Fibroblast of the aortic adventitia (primary cell): ENCODE results near the gene HAAO. TPM values are rescaled to one million over a fixed set of nuclear protein-coding genes. Genes with fewer than 3 reads are reported as not detected.

Experiments used
- DNase-seq: peaks from one replicate; pipeline ENCODE4 v3.0.0-alpha.2; 2010; ENCODE audit warnings: low read depth
- H3K4me3 ChIP-seq: 2 replicates; pipeline ENCODE4 v1.5.1; 2011; ENCODE audit warnings: low read depth, mild to moderate bottlenecking, control low read depth, low read length, moderate library complexity
- CTCF ChIP-seq: IDR thresholded peaks from 2 replicates; pipeline ENCODE4 v1.5.1; 2011; ENCODE audit warnings: mild to moderate bottlenecking, low read length, control low read depth, inconsistent platforms; ENCODE audit not compliant: insufficient read depth
- total RNA-seq: library from RNA; depleted of rRNA; stranded (reverse); fragments of >200 nt; gene quantifications from 2 replicates; pipeline ENCODE4 v1.2.3, GENCODE V29; 2012; ENCODE audit warnings: low replicate concordance

HAAO gene
- total RNA-seq, result 0.90 and 5.4 TPM in 2 replicates

- H3K4me3 ChIP-seq, result peak within 1 kb of the TSS; percentile 28
- no peak for TF ChIP-seq CTCF
- no peak for DNase-seq
Observed at GRCh38 chr2:42792583-42793333, at the start of gene HAAO. Gene HAAO, minus strand, starts transcription at chr2:42792583. Its CDS starts 47 bp downstream, at chr2:42792536.

GRCh38 chr2:42841344-42841743, 49.0 kb upstream of the HAAO start:
- no peak for DNase-seq
- no peak overlapping the region for H3K4me3 ChIP-seq
- no peak for TF ChIP-seq CTCF

GRCh38 chr2:42840760-42841159, 48.4 kb upstream of the HAAO start:
- DNase-seq, result no peak
- no peak for TF ChIP-seq CTCF
- no peak overlapping the region for H3K4me3 ChIP-seq

GRCh38 chr2:42839809-42840501, 47.6 kb upstream of the HAAO start:
- no peak for TF ChIP-seq CTCF
- DNase-seq, result peak; percentile 24
- H3K4me3 ChIP-seq, result no peak overlapping the region

- no peak for TF ChIP-seq CTCF
- no peak for DNase-seq
- H3K4me3 ChIP-seq, result no peak overlapping the region
Observed at GRCh38 chr2:42838133-42838532, 45.8 kb upstream of the HAAO start.

- TF ChIP-seq CTCF, result no peak
Observed at GRCh38 chr2:42835577-42836371, 43.4 kb upstream of the HAAO start.

More at GRCh38 chr2:42835577-42836371, 43.4 kb upstream of the HAAO start:
- DNase-seq, result peak; percentile 100
- no peak overlapping the region for H3K4me3 ChIP-seq
